SW480 (cell line): ENCODE measurements around the gene EEF1AKMT2.
"Not testable (repeated sequence)": the region's sequence is repeated elsewhere in the genome, so short reads cannot be mapped to it uniquely, and the experiment has no call there.

Source experiments
- DNase-seq: peaks from one replicate; pipeline ENCODE4 v3.0.0-alpha.2; 2016; ENCODE audit warnings: low spot score

EEF1AKMT2 gene

GRCh38 chr10:124755581-124755980 is 36.1 kb downstream of the EEF1AKMT2 start:
- no peak for DNase-seq

GRCh38 chr10:124754227-124754626 is 37.5 kb downstream of the EEF1AKMT2 start:
- no peak for DNase-seq

- no peak for DNase-seq
These were observed 42.6 kb downstream of the EEF1AKMT2 start for GRCh38 chr10:124748953-124749645.

- DNase-seq, result no peak
These were observed 43.5 kb downstream of the EEF1AKMT2 start for GRCh38 chr10:124748166-124748565.

GRCh38 chr10:124747745-124748144 is 43.9 kb downstream of the EEF1AKMT2 start:
- DNase-seq, result no peak

- no peak for DNase-seq
These were observed 44.7 kb downstream of the EEF1AKMT2 start for GRCh38 chr10:124746992-124747391.

GRCh38 chr10:124746447-124746846 is 45.2 kb downstream of the EEF1AKMT2 start:
- not testable (repeated sequence) for DNase-seq

- DNase-seq, result peak; percentile 67
These were observed 46.0 kb downstream of the EEF1AKMT2 start for GRCh38 chr10:124745673-124746072.

GRCh38 chr10:124745252-124745651 is 46.4 kb downstream of the EEF1AKMT2 start:
- no peak for DNase-seq

- DNase-seq, result peak; percentile 74
These were observed 47.3 kb downstream of the EEF1AKMT2 start, which contains the start of gene FAM53B for GRCh38 chr10:124744102-124745050. TSS of gene FAM53B (minus strand) at chr10:124744378. CDS start at chr10:124706713, 37,665 bp downstream.

GRCh38 chr10:124743191-124744101 is 48.2 kb downstream of the EEF1AKMT2 start:
- peak; percentile 27 for DNase-seq

GRCh38 chr10:124742413-124743190 is 49.1 kb downstream of the EEF1AKMT2 start:
- DNase-seq, result peak; percentile 72

GRCh38 chr10:124741922-124742412 is 49.7 kb downstream of the EEF1AKMT2 start:
- DNase-seq, result no peak

GRCh38 chr10:124741281-124741921 is 50.3 kb downstream of the EEF1AKMT2 start:
- DNase-seq, result peak; percentile 65

GRCh38 chr10:124740369-124741280 is 51.1 kb downstream of the EEF1AKMT2 start:
- no peak for DNase-seq

- no peak for DNase-seq
These were observed 51.7 kb downstream of the EEF1AKMT2 start for GRCh38 chr10:124739986-124740368.

GRCh38 chr10:124739119-124739921 is 52.4 kb downstream of the EEF1AKMT2 start:
- no peak for DNase-seq

- no peak for DNase-seq
These were observed 53.2 kb downstream of the EEF1AKMT2 start for GRCh38 chr10:124738441-124738840.
